Breast epithelium (tissue), 4 donors: ENCODE measurements around the gene CTTNBP2NL. TPM values are rescaled to one million over a fixed set of nuclear protein-coding genes. Genes with fewer than 3 reads are reported as not detected.

Experiments used
- DNase-seq, 2 donors: peaks; one replicate each; pipeline ENCODE4 v3.0.0-alpha.2; 2019; ENCODE audit warnings: low spot score in 2 of 2
- H3K27ac ChIP-seq, 2 donors: fragments of 200-600 bp; sonication (generic) in 1 of 2; one replicate each; pipeline ENCODE4 v1.5.1; 2016 to 2019; ENCODE audit warnings: mild to moderate bottlenecking in 1 of 2
- H3K27me3 ChIP-seq, 2 donors: fragments of 200-600 bp; sonication (generic) in 1 of 2; one replicate each; pipeline versions ENCODE4 v1.5.1 to v1.6.0; 2017 to 2019; ENCODE audit warnings: control low read depth in 1 of 2, mild to moderate bottlenecking in 1 of 2
- H3K36me3 ChIP-seq: fragments of 200-600 bp; one replicate; pipeline ENCODE4 v1.5.1; 2019
- H3K4me1 ChIP-seq, 2 donors: fragments of 200-600 bp; sonication (generic); one replicate each; pipeline ENCODE4 v1.5.1; 2016 to 2019; ENCODE audit warnings: control low read depth in 1 of 2
- H3K4me3 ChIP-seq, 3 donors: fragments of 200-600 bp; sonication (generic); 1 replicate in 2 of 3; 2 replicates in 1 of 3; pipeline ENCODE4 v1.5.1; 2016 to 2019; ENCODE audit warnings: mild to moderate bottlenecking in 3 of 3, moderate library complexity in 2 of 3
- H3K9me3 ChIP-seq, 2 donors: fragments of 200-600 bp; sonication (generic) in 1 of 2; one replicate each; pipeline ENCODE4 v1.5.1; 2016 to 2019; ENCODE audit warnings: control low read depth in 1 of 2
- POLR2A ChIP-seq: fragments of 450-650 bp; IDR thresholded peaks from one replicate; pipeline ENCODE4 v1.6.1; 2016; ENCODE audit warnings: antibody characterized with exemption, mild to moderate bottlenecking, moderate library complexity
- POLR2AphosphoS5 ChIP-seq, 3 donors: sonication (generic); formaldehyde crosslinking; IDR thresholded peaks; one replicate each; pipeline ENCODE4 v1.6.1; 2017; ENCODE audit warnings: antibody characterized with exemption in 3 of 3
- intact Hi-C: fragments of 100-400 bp; cut with DNase I; formaldehyde crosslinking; loops from one replicate; pipeline ENCODE4 v1.15.1; 2023; ENCODE audit warnings: low total_unique reads
- total RNA-seq, 3 donors: library from RNA; depleted of rRNA; stranded (reverse); fragments of >200 nt; gene quantifications; one replicate each; pipeline ENCODE4 v1.1.0, GENCODE V29; 2016
- TF ChIP-seq, protein P1 (sequence below), 3 donors: fragments of 450-650 bp; IDR thresholded peaks; one replicate each; pipeline ENCODE4 v1.5.1; 2016 to 2017; ENCODE audit warnings: antibody characterized with exemption in 3 of 3, mild to moderate bottlenecking in 3 of 3, moderate library complexity in 3 of 3

Gene CTTNBP2NL
- total RNA-seq, 3 donors from 2014 or later = 24.1 to 30.4 (median 25.9) TPM

DNA sequence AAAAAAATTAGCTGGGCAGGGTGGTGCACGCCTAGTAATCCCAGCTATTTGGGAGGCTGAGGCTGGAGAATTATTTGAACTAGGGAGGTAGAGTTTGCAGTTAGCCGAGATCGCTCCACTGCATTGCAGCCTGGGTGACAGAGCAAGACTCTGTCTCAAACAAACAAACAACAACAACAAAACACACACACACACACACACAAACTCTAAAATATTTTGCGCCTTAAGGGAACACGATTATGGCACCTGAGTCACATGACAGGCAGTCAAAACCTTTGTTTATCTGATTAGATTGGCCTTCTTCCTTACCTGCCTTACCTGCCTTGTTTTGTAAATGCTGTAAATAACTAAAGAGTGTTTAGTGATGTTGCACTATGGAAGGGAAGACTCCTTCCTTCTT lies 92.1 kb downstream of the CTTNBP2NL start:
- H3K27me3 ChIP-seq = no peaks in the 10 kb centered on the region
- TF ChIP-seq POLR2AphosphoS5 (IDR thresholded peaks at IDR 0.05) (no peak), POLR2A (no peak)
- TF ChIP-seq, protein P1, sequence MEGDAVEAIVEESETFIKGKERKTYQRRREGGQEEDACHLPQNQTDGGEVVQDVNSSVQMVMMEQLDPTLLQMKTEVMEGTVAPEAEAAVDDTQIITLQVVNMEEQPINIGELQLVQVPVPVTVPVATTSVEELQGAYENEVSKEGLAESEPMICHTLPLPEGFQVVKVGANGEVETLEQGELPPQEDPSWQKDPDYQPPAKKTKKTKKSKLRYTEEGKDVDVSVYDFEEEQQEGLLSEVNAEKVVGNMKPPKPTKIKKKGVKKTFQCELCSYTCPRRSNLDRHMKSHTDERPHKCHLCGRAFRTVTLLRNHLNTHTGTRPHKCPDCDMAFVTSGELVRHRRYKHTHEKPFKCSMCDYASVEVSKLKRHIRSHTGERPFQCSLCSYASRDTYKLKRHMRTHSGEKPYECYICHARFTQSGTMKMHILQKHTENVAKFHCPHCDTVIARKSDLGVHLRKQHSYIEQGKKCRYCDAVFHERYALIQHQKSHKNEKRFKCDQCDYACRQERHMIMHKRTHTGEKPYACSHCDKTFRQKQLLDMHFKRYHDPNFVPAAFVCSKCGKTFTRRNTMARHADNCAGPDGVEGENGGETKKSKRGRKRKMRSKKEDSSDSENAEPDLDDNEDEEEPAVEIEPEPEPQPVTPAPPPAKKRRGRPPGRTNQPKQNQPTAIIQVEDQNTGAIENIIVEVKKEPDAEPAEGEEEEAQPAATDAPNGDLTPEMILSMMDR (IDR thresholded peaks at IDR 0.05) = no peak
- no peak for DNase-seq
- H3K4me3 ChIP-seq = no peak overlapping the region
- H3K9me3 ChIP-seq = no peaks in the 10 kb centered on the region
- no peaks in the 10 kb centered on the region for H3K4me1 ChIP-seq
- intact Hi-C loops = no loop called here
- H3K36me3 ChIP-seq = no peaks in the 10 kb centered on the region
- no peak overlapping the region for H3K27ac ChIP-seq

DNA sequence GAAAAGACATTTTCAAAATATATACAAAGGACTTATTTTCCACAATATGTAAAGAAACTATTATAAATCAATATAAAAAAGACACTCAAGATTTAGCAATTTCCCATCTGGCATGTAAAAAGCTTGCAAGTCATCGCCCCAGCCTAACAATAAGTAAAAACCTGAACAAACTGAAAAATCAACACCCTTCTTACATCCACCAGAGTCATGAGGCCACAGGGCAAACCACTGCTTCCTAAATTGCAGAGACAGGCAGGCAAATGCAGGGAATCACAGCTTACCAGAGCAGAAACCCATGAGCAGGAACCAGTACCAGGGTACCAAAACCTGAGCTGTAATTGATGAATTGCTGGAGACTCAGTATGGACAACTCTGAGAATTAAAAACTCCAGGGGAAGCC lies 96.1 kb downstream of the CTTNBP2NL start:
- intact Hi-C loops = no loop called here
- TF ChIP-seq, protein P1 (IDR thresholded peaks at IDR 0.05) = no peak
- no peak for TF ChIP-seq POLR2AphosphoS5 (IDR thresholded peaks at IDR 0.05)
- no peak for TF ChIP-seq POLR2A
- DNase-seq = no peak
- H3K36me3 ChIP-seq = no peaks in the 10 kb centered on the region
- no peaks in the 10 kb centered on the region for H3K4me1 ChIP-seq
- no peak overlapping the region for H3K27ac ChIP-seq
- H3K27me3 ChIP-seq = no peaks in the 10 kb centered on the region
- H3K9me3 ChIP-seq = no peaks in the 10 kb centered on the region
- no peak overlapping the region for H3K4me3 ChIP-seq

DNA sequence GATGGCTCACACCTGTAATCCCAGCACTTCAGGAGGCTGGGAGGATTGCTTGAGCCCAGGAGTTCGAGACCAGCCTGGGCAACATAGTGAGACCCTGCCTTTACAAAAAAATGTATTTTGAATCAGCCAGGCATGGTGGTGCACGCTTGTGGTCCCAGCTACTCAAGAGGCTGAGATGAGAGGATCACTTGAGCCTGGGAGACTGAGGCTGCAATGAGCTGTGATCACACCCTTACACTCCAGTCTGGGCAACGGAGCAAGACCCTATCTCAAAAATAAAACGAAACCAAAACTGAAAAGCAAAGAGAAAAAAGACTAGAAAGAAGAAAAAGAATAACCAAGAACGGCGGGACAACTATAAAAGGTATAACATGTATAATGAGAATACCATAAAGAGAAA lies 97.3 kb downstream of the CTTNBP2NL start:
- Histone ChIP-seq H3K27me3 (no peaks in the 10 kb centered on the region), H3K36me3 (no peaks in the 10 kb centered on the region), H3K4me3 (no peak overlapping the region), H3K27ac (no peak overlapping the region), H3K4me1 (no peaks in the 10 kb centered on the region), H3K9me3 (no peaks in the 10 kb centered on the region)
- DNase-seq = no peak
- TF ChIP-seq POLR2AphosphoS5 (IDR thresholded peaks at IDR 0.05) = no peak
- TF ChIP-seq, protein P1 (IDR thresholded peaks at IDR 0.05) = no peak
- no peak for TF ChIP-seq POLR2A
- intact Hi-C loops = no loop called here

DNA sequence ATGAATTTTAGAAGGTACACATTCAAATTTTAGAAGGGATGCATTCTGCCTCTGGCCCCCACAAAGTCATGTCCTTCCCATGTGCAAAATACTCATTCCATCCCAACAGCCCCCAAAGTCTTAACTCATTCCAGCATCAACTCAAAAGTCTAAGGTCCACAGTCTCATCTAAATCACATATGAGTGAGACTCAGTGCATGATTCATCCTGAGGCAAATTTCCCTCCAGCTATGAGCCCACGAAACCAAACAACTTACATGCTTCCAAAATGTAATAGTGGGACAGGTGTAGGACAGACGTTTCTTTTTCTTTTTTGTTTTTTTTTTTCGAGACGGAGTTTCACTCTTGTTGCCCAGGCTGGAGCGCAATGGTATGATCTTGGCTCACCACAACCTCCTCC lies 100.3 kb downstream of the CTTNBP2NL start:
- Histone ChIP-seq H3K36me3 (no peaks in the 10 kb centered on the region), H3K27me3 (no peaks in the 10 kb centered on the region), H3K4me1 (no peaks in the 10 kb centered on the region), H3K4me3 (no peak overlapping the region), H3K27ac (no peak overlapping the region), H3K9me3 (no peaks in the 10 kb centered on the region)
- intact Hi-C loops = no loop called here
- no peak for DNase-seq
- TF ChIP-seq, protein P1 (IDR thresholded peaks at IDR 0.05) = no peak
- TF ChIP-seq POLR2A (no peak), POLR2AphosphoS5 (IDR thresholded peaks at IDR 0.05) (no peak)

DNA sequence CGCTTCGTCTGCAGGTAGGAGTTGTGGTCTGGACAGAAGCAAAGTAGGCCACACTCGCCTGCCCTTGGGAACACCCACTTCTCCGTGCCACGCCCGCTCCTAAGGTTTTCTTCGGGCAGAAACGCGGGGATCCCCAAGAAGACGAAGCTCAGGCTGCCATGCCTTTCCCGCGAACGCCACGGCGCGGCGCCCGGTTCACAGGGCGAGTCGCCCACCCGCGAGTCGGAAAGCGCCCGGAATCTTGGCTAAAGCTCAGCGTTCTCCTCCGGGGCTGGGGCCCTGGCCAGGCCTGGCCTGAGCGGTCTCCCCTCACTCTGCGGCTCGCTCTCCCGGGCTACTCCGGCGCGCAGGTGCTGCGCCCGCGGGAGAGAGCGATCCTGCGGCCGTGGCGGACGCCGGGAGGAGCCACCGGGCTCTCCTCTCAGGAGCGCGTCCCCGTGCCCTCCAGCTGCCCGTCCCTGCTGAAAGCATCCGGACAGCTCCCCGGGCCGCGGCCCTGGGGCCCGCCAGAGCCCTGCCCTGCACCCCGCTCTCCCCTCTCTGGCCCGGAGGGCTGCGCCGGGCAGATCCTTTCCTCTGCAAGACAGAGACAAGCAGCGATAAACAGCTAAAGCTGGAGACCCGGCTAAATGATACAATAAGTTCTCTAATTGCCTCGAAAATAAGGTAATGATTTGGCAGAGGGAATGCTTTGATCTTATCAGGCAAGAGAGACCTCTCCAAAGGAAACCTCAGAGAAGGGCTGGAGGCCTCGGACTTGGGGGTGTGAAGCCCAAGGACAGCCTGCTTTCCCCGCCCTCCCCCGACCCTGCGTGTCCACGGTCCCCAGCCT lies 106.0 kb downstream of the CTTNBP2NL start:
- peaks cover 0 to 7% of the 10 kb centered on the region in 2 donors for H3K4me1 ChIP-seq
- H3K4me3 ChIP-seq = peak overlapping the region; percentile 49 to 67 (median 59)
- DNase-seq = peak; percentile 49 to 69
- no peaks in the 10 kb centered on the region for H3K9me3 ChIP-seq
- intact Hi-C loops = no loop called here
- no peaks in the 10 kb centered on the region for H3K36me3 ChIP-seq
- no peak for TF ChIP-seq POLR2AphosphoS5 (IDR thresholded peaks at IDR 0.05)
- TF ChIP-seq, protein P1 (IDR thresholded peaks at IDR 0.05) = peak; percentile 18 to 66 (median 65)
- H3K27me3 ChIP-seq = no peaks in the 10 kb centered on the region
- H3K27ac ChIP-seq = peak overlapping the region; percentile 2 to 45
